ENCODE measurements around the gene ZNF197. TPM values are rescaled to one million over a fixed set of nuclear protein-coding genes. Genes with fewer than 3 reads are reported as not detected.

Gene ZNF197
- total RNA-seq, 3 donors from 2014 or later, result 10.0 to 19.5 (median 14.5) TPM

GRCh38 chr3:44584646-44585501, 40.0 kb upstream of the ZNF197 start, which contains the start of gene ZNF660:
Gene ZNF660, plus strand, starts transcription at chr3:44584964. Its CDS starts 9,230 bp downstream, at chr3:44594194.
- Histone ChIP-seq H3K9me3 (no peaks in the 10 kb centered on the region), H3K4me3 (peak within 1 kb of the TSS; percentile 11), H3K4me1 (ENCODE audit: low read depth) (no peaks in the 10 kb centered on the region), H3K36me3 (ENCODE audit: low read depth) (no peaks in the 10 kb centered on the region)
- intact Hi-C loops (cut with DNase I, micrococcal nuclease), result no loop called here
- DNase-seq (peak; percentile 26 to 49 (median 46)), ATAC-seq (peak; percentile 83)
- TF ChIP-seq CTCF (IDR thresholded peaks at IDR 0.05), result no peak

- no peaks in the 10 kb centered on the region for H3K4me1 ChIP-seq (ENCODE audit: low read depth)
- no peak for DNase-seq
- H3K9me3 ChIP-seq, result peaks cover 46% of the 10 kb centered on the region
- no peak for ATAC-seq
- intact Hi-C loops (cut with DNase I, micrococcal nuclease), result no loop called here
- no peaks in the 10 kb centered on the region for H3K36me3 ChIP-seq (ENCODE audit: low read depth)
- TF ChIP-seq CTCF (IDR thresholded peaks at IDR 0.05), result no peak
- H3K4me3 ChIP-seq, result no peak overlapping the region
Observed at GRCh38 chr3:44596621-44597020, 28.2 kb upstream of the ZNF197 start.

- ATAC-seq (no peak), DNase-seq (no peak)
- H3K4me3 ChIP-seq, result no peak overlapping the region
- peaks cover 7% of the 10 kb centered on the region for H3K9me3 ChIP-seq
- H3K36me3 ChIP-seq (ENCODE audit: low read depth), result no peaks in the 10 kb centered on the region
- intact Hi-C loops (cut with DNase I, micrococcal nuclease), result no loop called here
- H3K4me1 ChIP-seq (ENCODE audit: low read depth), result no peaks in the 10 kb centered on the region
- TF ChIP-seq CTCF (IDR thresholded peaks at IDR 0.05), result no peak
Observed at GRCh38 chr3:44601749-44602148, 23.1 kb upstream of the ZNF197 start.

GRCh38 chr3:44612678-44613077, 12.2 kb upstream of the ZNF197 start:
- Histone ChIP-seq H3K4me3 (no peak overlapping the region), H3K9me3 (peaks cover 4% of the 10 kb centered on the region), H3K36me3 (ENCODE audit: low read depth) (no peaks in the 10 kb centered on the region), H3K4me1 (ENCODE audit: low read depth) (no peaks in the 10 kb centered on the region)
- intact Hi-C loops (cut with DNase I, micrococcal nuclease), result no loop called here
- ATAC-seq (no peak), DNase-seq (no peak)
- no peak for TF ChIP-seq CTCF (IDR thresholded peaks at IDR 0.05)

GRCh38 chr3:44628716-44629115, 3.9 kb downstream of the ZNF197 start:
- ATAC-seq, result no peak
- intact Hi-C loops (cut with DNase I, micrococcal nuclease), result no loop called here
- no peak for DNase-seq
- no peak for TF ChIP-seq CTCF (IDR thresholded peaks at IDR 0.05)
- Histone ChIP-seq H3K4me1 (ENCODE audit: low read depth) (peaks cover 14% of the 10 kb centered on the region), H3K4me3 (no peak overlapping the region), H3K9me3 (no peaks in the 10 kb centered on the region), H3K36me3 (ENCODE audit: low read depth) (no peaks in the 10 kb centered on the region)
